Progenitor cell of endocrine pancreas (in vitro differentiated cells): ENCODE data around the gene SLMAP. TPM values are rescaled to one million over a fixed set of nuclear protein-coding genes. Genes with fewer than 3 reads are reported as not detected.

ENCODE experiments used
- DNase-seq: peaks from one replicate; pipeline ENCODE4 v3.0.0; 2021; ENCODE audit warnings: low spot score; ENCODE audit not compliant: unreplicated experiment
- H3K27ac Mint-ChIP-seq: 2 replicates; pipeline ENCODE4 v1.8.0; 2021; ENCODE audit warnings: mild to moderate bottlenecking, moderate library complexity, mixed read lengths
- H3K27me3 Mint-ChIP-seq: 2 replicates; pipeline ENCODE4 v1.8.0; 2021; ENCODE audit warnings: mixed read lengths
- H3K36me3 Mint-ChIP-seq: 2 replicates; pipeline ENCODE4 v1.8.0; 2022; ENCODE audit warnings: mixed read lengths; ENCODE audit not compliant: insufficient read depth
- H3K4me1 Mint-ChIP-seq: 2 replicates; pipeline ENCODE4 v1.8.0; 2021; ENCODE audit warnings: low read depth, mixed read lengths
- H3K4me3 Mint-ChIP-seq: 2 replicates; pipeline ENCODE4 v1.8.0; 2021; ENCODE audit warnings: low read depth, mild to moderate bottlenecking, moderate library complexity, mixed read lengths
- H3K9me3 Mint-ChIP-seq: 2 replicates; pipeline ENCODE4 v1.8.0; 2021; ENCODE audit warnings: low read depth, mixed read lengths
- CTCF ChIP-seq: fragments of 200-600 bp; sonication (generic); IDR thresholded peaks from one replicate; pipeline ENCODE4 v1.5.0; 2021; ENCODE audit warnings: antibody characterized with exemption, mild to moderate bottlenecking; ENCODE audit not compliant: unreplicated experiment
- total RNA-seq: library from RNA; stranded (reverse); gene quantifications from 2 replicates; pipeline ENCODE4 v1.2.1, GENCODE V29; 2021

Gene SLMAP
- total RNA-seq, 1 donor from 2014 or later: 65.8 TPM

GRCh38 chr3:57717205-57717868 is 38.8 kb upstream of the SLMAP start:
- TF ChIP-seq CTCF: no peak
- H3K36me3 Mint-ChIP-seq: no peaks in the 10 kb centered on the region
- no peak overlapping the region for H3K27ac Mint-ChIP-seq
- no peaks in the 10 kb centered on the region for H3K4me1 Mint-ChIP-seq
- no peaks in the 10 kb centered on the region for H3K9me3 Mint-ChIP-seq
- no peak for DNase-seq
- H3K27me3 Mint-ChIP-seq: peaks cover 6% of the 10 kb centered on the region
- no peak overlapping the region for H3K4me3 Mint-ChIP-seq

GRCh38 chr3:57718118-57718517 is 38.0 kb upstream of the SLMAP start:
- Mint-ChIP-seq H3K4me3 (no peak overlapping the region), H3K27ac (no peak overlapping the region), H3K4me1 (no peaks in the 10 kb centered on the region), H3K36me3 (no peaks in the 10 kb centered on the region), H3K9me3 (no peaks in the 10 kb centered on the region), H3K27me3 (peaks cover 6% of the 10 kb centered on the region)
- no peak for DNase-seq
- no peak for TF ChIP-seq CTCF

GRCh38 chr3:57726397-57726796 is 29.7 kb upstream of the SLMAP start:
- H3K9me3 Mint-ChIP-seq: peaks cover 3% of the 10 kb centered on the region
- no peaks in the 10 kb centered on the region for H3K4me1 Mint-ChIP-seq
- H3K36me3 Mint-ChIP-seq: no peaks in the 10 kb centered on the region
- DNase-seq: no peak
- no peak overlapping the region for H3K27ac Mint-ChIP-seq
- TF ChIP-seq CTCF: no peak
- no peak overlapping the region for H3K4me3 Mint-ChIP-seq
- peaks cover 4% of the 10 kb centered on the region for H3K27me3 Mint-ChIP-seq

- no peak for DNase-seq
- Mint-ChIP-seq H3K4me3 (no peak overlapping the region), H3K27ac (no peak overlapping the region), H3K4me1 (no peaks in the 10 kb centered on the region), H3K36me3 (no peaks in the 10 kb centered on the region), H3K27me3 (no peaks in the 10 kb centered on the region), H3K9me3 (peaks cover 3% of the 10 kb centered on the region)
- no peak for TF ChIP-seq CTCF
Observed at GRCh38 chr3:57727106-57727505, 29.0 kb upstream of the SLMAP start.

GRCh38 chr3:57729334-57730045 is 26.6 kb upstream of the SLMAP start:
- Mint-ChIP-seq H3K4me1 (no peaks in the 10 kb centered on the region), H3K4me3 (no peak overlapping the region), H3K27me3 (no peaks in the 10 kb centered on the region), H3K27ac (no peak overlapping the region), H3K36me3 (no peaks in the 10 kb centered on the region), H3K9me3 (peaks cover 3% of the 10 kb centered on the region)
- TF ChIP-seq CTCF: no peak
- DNase-seq: no peak
